ENCODE results near the gene SLC44A2. TPM values are rescaled to one million over a fixed set of nuclear protein-coding genes. Genes with fewer than 3 reads are reported as not detected.

The SLC44A2 gene
- total and polyA plus RNA-seq, 2 of the 13 experiments (the other 11 are each of a cell fraction or from before 2014, with no cell fraction given), result 2.4 to 5.6 TPM

- TF ChIP-seq ZNF816 (CRISPR knock-in tag; IDR thresholded peaks at IDR 0.05; ENCODE audit: borderline replicate concordance) (no peak), KMT2A (CRISPR knock-in tag; IDR thresholded peaks at IDR 0.05) (0 out of 2 replicates have a peak, but pooled peaks have one; percentile 37), MED13 (CRISPR knock-in tag; IDR thresholded peaks at IDR 0.05) (no peak), ZNF24 (IDR thresholded peaks at IDR 0.05) (no peak), FOXA3 (CRISPR knock-in tag; IDR thresholded peaks at IDR 0.05) (peak; percentile 27; the same call in 1 of the 2 replicates), CREM (IDR thresholded peaks at IDR 0.05) (no peak), CREM (CRISPR knock-in tag; IDR thresholded peaks at IDR 0.05) (no peak), ZMAT3 (CRISPR knock-in tag; conservative IDR thresholded peaks at IDR 0.05) (0 out of 2 replicates have a peak, but pooled peaks have one; percentile 42), BRCA1 (CRISPR knock-in tag; IDR thresholded peaks at IDR 0.05) (no peak), ZNF772 (CRISPR knock-in tag; IDR thresholded peaks at IDR 0.05) (no peak), IRF9 (CRISPR knock-in tag; IDR thresholded peaks at IDR 0.05; ENCODE audit: borderline replicate concordance) (no peak), ZNF3 (CRISPR knock-in tag; IDR thresholded peaks at IDR 0.05) (peak; percentile 99), HMGXB3 (CRISPR knock-in tag; IDR thresholded peaks at IDR 0.05; ENCODE audit: borderline replicate concordance) (no peak), SUZ12 (IDR thresholded peaks at IDR 0.05; ENCODE audit: low read depth, low read length) (no peak), ETV6 (CRISPR knock-in tag; conservative IDR thresholded peaks at IDR 0.05) (no peak), ZNF644 (CRISPR knock-in tag; IDR thresholded peaks at IDR 0.05; ENCODE audit: low read depth) (no peak), DNMT1 (CRISPR knock-in tag; IDR thresholded peaks at IDR 0.05) (no peak), ZNF225 (CRISPR knock-in tag; IDR thresholded peaks at IDR 0.05) (no peak; the same call in 1 of the 2 replicates), ZNF639 (CRISPR knock-in tag; conservative IDR thresholded peaks at IDR 0.05) (no peak), NCOA2 (CRISPR knock-in tag; IDR thresholded peaks at IDR 0.05) (no peak), IRF2 (CRISPR knock-in tag; IDR thresholded peaks at IDR 0.05) (no peak; the same call in 1 of the 2 replicates), ZNF253 (CRISPR knock-in tag; IDR thresholded peaks at IDR 0.05; ENCODE audit: borderline replicate concordance) (no peak), ESRRA (CRISPR knock-in tag; IDR thresholded peaks at IDR 0.05; ENCODE audit: low read depth) (no peak), ZFP37 (CRISPR knock-in tag; IDR thresholded peaks at IDR 0.05; ENCODE audit: borderline replicate concordance) (no peak), ZMAT5 (CRISPR knock-in tag; IDR thresholded peaks at IDR 0.05; ENCODE audit: borderline replicate concordance, low read depth) (no peak)
These were observed 44.2 kb upstream of the SLC44A2 start (continued) for GRCh38 chr19:10580979-10581631.

Measured in HepG2 (cell line).